ENCODE measurements around the gene PRSS33.
A peak's percentile ranks its signal among the peaks of the same experiment; 100 is the strongest.

Gene PRSS33

GRCh38 chr16:2751577-2752034 lies 35.8 kb downstream of the PRSS33 start:
- no peak for TF ChIP-seq CTCF (IDR thresholded peaks at IDR 0.05; ENCODE audit: low read depth, low read length)
- no peak for TF ChIP-seq MAX (IDR thresholded peaks at IDR 0.05; ENCODE audit: low read depth, low read length)
- TF ChIP-seq POLR2A (IDR thresholded peaks at IDR 0.05; ENCODE audit: extremely low read depth, insufficient read length), result peak; percentile 75
- TF ChIP-seq MYC (IDR thresholded peaks at IDR 0.05; ENCODE audit: low read depth, low read length), result no peak
- DNase-seq (ENCODE audit: low read depth), result peak; percentile 93
- H3K4me3 ChIP-seq (ENCODE audit: low read depth, low read length), result peak overlapping the region; percentile 94

GRCh38 chr16:2749936-2750335 lies 37.4 kb downstream of the PRSS33 start:
- TF ChIP-seq CTCF (IDR thresholded peaks at IDR 0.05; ENCODE audit: low read depth, low read length), result no peak
- TF ChIP-seq MAX (IDR thresholded peaks at IDR 0.05; ENCODE audit: low read depth, low read length), result no peak
- TF ChIP-seq POLR2A (IDR thresholded peaks at IDR 0.05; ENCODE audit: extremely low read depth, insufficient read length), result no peak
- TF ChIP-seq MYC (IDR thresholded peaks at IDR 0.05; ENCODE audit: low read depth, low read length), result no peak
- no peak overlapping the region for H3K4me3 ChIP-seq (ENCODE audit: low read depth, low read length)
- DNase-seq (ENCODE audit: low read depth), result no peak

DNA sequence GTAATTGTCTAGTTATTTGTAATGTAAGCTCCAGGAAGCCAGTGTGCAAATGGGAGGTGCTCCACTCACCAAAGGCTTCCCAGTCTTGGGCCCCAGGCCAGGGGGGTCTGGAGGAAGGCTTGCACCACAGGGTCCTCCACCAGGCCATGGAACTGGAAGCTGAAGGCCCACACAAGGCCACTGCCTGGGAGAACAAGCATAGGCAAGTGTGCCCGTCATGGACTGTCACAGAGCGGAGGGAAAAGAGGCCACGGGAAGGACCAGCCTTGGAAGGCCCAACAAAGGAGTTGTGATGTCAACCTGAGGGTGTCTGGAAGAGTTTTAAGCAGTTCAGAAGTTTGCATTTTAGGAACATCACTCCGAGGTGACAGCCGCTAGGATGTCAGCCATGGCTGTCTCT lies 37.9 kb downstream of the PRSS33 start:
- H3K4me3 ChIP-seq (ENCODE audit: low read depth, low read length), result no peak overlapping the region
- DNase-seq (ENCODE audit: low read depth), result no peak
- TF ChIP-seq MYC (IDR thresholded peaks at IDR 0.05; ENCODE audit: low read depth, low read length), result no peak
- no peak for TF ChIP-seq CTCF (IDR thresholded peaks at IDR 0.05; ENCODE audit: low read depth, low read length)
- TF ChIP-seq MAX (IDR thresholded peaks at IDR 0.05; ENCODE audit: low read depth, low read length), result no peak
- no peak for TF ChIP-seq POLR2A (IDR thresholded peaks at IDR 0.05; ENCODE audit: extremely low read depth, insufficient read length)

DNA sequence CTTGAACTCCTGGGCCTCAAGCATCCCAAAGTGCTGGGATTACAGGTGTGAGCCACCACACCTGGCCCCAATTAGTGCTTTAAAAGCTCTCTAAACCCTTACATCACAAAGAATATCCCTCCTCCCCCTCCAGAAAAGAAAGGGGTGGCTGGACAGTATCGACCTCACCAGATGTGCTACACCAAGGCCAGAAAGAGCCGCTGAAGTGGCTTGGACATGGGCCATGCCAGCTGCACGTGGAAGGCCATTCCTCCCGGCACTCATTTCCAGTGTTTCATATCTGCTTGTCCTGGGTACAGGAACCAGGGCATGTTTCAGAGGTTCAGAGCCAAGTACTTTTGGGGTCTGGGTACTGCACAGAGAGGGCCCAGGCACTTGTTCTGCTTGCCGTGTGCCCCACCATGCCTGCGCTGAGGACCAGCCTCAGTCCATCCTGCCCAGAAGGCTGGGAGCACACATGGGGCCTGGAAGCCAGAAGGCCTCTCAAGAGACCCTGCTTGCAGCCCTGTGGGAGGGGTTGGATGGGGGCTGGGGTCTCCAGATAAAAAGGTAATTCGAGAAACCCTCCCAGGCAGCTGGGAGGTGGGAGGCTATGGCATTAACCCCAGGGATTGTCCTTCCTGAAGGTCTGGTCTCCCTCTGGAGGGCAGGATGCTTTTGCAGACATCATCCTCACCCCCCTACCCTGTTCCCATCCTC lies 38.5 kb downstream of the PRSS33 start:
- DNase-seq (ENCODE audit: low read depth), result no peak
- TF ChIP-seq MYC (IDR thresholded peaks at IDR 0.05; ENCODE audit: low read depth, low read length) (no peak), MAX (IDR thresholded peaks at IDR 0.05; ENCODE audit: low read depth, low read length) (no peak), POLR2A (IDR thresholded peaks at IDR 0.05; ENCODE audit: extremely low read depth, insufficient read length) (no peak), CTCF (IDR thresholded peaks at IDR 0.05; ENCODE audit: low read depth, low read length) (no peak)
- no peak overlapping the region for H3K4me3 ChIP-seq (ENCODE audit: low read depth, low read length)

- H3K4me3 ChIP-seq (ENCODE audit: low read depth, low read length), result no peak overlapping the region
- TF ChIP-seq CTCF (IDR thresholded peaks at IDR 0.05; ENCODE audit: low read depth, low read length) (no peak), MAX (IDR thresholded peaks at IDR 0.05; ENCODE audit: low read depth, low read length) (no peak), MYC (IDR thresholded peaks at IDR 0.05; ENCODE audit: low read depth, low read length) (no peak), POLR2A (IDR thresholded peaks at IDR 0.05; ENCODE audit: extremely low read depth, insufficient read length) (no peak)
- no peak for DNase-seq (ENCODE audit: low read depth)
Measured at GRCh38 chr16:2745961-2746360, 41.4 kb downstream of the PRSS33 start.

Measured in NB4 (cell line).